ENCODE results near the gene TRAF3.

TRAF3 gene

DNA sequence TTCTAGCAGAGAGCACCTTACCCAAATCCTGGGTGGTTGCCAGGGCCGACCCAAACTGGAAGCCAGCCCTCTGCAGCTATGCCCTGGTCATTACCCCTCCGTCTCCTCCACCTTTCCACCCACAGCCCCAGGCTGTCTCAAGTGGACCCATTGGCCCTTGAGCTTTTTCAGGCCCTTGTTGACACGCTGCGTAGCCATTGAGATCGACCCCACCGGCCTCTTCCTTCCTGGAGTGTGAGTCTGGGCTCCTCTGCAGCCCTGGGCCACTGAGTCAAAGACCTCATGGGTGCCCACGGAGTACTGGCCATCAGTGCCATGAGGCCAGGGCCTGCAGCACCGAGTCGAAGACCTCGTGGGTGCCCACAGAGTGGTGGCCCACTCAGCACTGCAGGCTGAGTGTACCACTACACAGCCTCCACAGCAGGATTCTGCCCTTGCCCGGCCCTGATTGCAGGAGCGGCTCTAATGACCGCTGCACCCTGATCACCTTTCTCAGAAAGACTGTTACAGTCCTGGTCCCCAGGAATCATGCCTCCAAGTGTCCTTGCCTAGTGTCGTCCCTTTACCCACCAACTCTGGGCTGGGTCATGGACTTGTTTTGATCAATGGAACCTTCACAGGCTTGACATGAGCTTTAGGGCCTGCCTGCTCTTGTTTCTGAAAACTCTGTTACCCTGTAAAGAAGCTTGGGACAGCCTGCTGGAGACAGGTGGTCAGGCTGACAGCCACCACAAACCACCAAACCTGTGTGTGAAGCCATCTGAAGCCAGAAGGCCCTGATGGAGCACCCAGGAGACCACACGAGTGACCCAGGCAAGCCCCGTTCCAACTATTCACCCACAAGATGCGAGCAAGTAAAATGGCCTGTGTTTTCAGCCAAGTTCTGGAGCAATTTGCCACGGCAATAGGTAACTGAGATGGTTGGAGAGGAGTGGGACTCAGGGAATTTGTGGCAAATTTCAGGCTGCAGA lies 39.6 kb upstream of the TRAF3 start:
- Histone ChIP-seq H3K27ac (ENCODE audit: low read depth, low read length) (no peak overlapping the region), H3K36me3 (ENCODE audit: control insufficient read depth, insufficient read depth, low read length) (no peaks in the 10 kb centered on the region), H3K4me1 (ENCODE audit: control insufficient read depth, insufficient read depth, low read length) (no peaks in the 10 kb centered on the region)

DNA sequence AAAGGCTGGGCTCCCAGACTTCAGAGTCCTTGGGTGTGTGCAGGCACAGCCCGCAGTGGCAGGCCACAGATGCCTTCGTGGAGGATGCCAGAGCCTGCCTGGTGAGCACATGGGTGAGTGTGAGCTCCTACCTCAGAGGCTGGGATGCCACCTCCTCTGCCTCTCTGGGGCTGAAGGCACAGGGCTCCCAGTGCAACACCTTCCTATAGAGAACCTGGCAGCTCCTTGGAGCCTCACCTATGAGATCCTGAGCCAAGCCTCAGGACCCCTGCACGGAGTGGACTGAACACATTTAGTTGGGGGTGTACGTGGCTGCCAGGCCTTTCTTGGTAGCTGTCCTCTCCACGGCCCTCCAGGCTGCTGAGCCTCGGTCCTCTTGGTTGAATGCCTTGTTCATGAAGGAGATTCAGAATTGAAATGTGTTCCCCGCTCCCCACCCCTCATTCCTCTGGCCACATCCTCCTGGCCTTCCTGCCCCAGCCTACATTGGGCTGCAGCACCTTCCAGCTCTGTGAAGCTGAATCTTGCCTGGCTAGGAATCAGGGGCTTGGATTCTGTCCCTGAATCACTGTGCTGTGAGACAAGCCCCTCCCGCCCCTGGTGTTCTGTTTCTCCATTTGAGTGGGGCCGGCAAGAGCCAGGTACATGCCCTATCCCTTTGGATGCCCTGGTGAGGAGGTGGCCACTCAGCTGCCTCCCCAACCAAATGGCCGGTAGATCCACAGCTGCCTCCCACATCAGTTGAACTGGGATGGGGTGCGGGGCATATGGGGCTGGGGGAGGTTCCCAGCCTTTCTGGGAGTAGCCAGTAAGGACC lies 38.7 kb upstream of the TRAF3 start:
- Histone ChIP-seq H3K27ac (ENCODE audit: low read depth, low read length) (no peak overlapping the region), H3K4me1 (ENCODE audit: control insufficient read depth, insufficient read depth, low read length) (no peaks in the 10 kb centered on the region), H3K4me3 (ENCODE audit: low read length) (no peak overlapping the region), H3K36me3 (ENCODE audit: control insufficient read depth, insufficient read depth, low read length) (no peaks in the 10 kb centered on the region), H3K27me3 (ENCODE audit: control insufficient read depth, insufficient read depth, low read length) (no peaks in the 10 kb centered on the region), H3K9ac (ENCODE audit: low read length) (no peak overlapping the region)

More for the DNA sequence above, 39.6 kb upstream of the TRAF3 start:
- H3K4me3 ChIP-seq (ENCODE audit: low read length): no peak overlapping the region
- H3K27me3 ChIP-seq (ENCODE audit: control insufficient read depth, insufficient read depth, low read length): no peaks in the 10 kb centered on the region
- no peak overlapping the region for H3K9ac ChIP-seq (ENCODE audit: low read length)

DNA sequence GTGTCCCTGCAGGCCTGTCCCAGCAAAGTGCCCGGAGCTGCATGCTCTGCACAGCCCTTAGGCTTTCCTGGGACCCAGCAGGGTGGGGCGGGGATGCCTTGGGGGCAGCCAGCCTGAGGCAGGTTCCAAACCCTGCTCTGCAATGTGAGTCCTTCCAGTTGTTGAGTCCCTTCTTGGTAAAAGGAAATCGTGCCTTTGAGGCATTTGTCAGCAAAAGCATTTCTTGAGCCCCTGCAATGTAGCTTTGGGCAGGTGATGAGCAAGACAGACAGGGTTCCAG lies 38.1 kb upstream of the TRAF3 start:
- Histone ChIP-seq H3K4me3 (ENCODE audit: low read length) (no peak overlapping the region), H3K9ac (ENCODE audit: low read length) (no peak overlapping the region), H3K4me1 (ENCODE audit: control insufficient read depth, insufficient read depth, low read length) (no peaks in the 10 kb centered on the region), H3K27me3 (ENCODE audit: control insufficient read depth, insufficient read depth, low read length) (no peaks in the 10 kb centered on the region), H3K27ac (ENCODE audit: low read depth, low read length) (no peak overlapping the region), H3K36me3 (ENCODE audit: control insufficient read depth, insufficient read depth, low read length) (no peaks in the 10 kb centered on the region)

DNA sequence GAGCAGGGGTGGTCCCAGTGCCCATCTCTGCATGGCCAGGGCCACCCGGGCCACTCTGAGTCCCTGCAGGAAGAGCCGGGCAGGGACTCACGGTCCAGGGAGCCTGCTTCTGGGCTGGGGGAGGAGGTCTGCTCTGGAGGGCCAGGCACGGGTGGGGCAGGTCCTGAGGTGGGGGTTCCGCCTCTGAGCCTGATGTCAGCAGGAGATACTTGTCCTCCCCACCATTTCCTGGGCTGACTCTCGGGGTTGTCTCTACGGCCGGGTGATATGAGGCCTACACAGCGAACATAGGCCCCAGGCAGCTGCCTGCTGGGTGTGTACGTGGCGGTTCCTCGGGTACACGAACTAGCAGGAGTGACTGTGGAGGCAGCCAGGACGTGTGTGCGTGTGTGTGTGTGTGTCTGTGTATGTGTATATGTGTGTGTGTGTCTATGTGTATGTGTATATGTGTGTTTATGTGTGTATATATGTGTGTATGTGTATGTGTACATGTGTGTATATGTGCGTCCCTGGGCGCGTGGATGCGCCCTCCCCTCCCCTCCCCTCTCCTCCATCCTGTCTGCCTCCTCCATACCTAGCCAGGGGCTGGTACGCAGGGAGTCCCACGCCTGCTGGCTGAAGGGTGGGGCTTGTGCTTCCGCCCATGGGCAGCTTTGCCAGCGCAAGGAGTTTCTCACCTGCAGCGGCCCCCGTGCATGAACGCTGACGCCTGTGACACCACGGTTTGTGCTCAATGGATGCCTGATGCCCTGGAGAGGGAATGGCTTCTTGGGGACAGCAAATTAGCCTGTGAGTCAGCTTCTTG lies 30.4 kb upstream of the TRAF3 start:
- H3K36me3 ChIP-seq (ENCODE audit: control insufficient read depth, insufficient read depth, low read length): no peaks in the 10 kb centered on the region
- H3K4me3 ChIP-seq (ENCODE audit: low read length): no peak overlapping the region
- H3K27ac ChIP-seq (ENCODE audit: low read depth, low read length): no peak overlapping the region
- H3K4me1 ChIP-seq (ENCODE audit: control insufficient read depth, insufficient read depth, low read length): no peaks in the 10 kb centered on the region
- no peak overlapping the region for H3K9ac ChIP-seq (ENCODE audit: low read length)
- H3K27me3 ChIP-seq (ENCODE audit: control insufficient read depth, insufficient read depth, low read length): no peaks in the 10 kb centered on the region

DNA sequence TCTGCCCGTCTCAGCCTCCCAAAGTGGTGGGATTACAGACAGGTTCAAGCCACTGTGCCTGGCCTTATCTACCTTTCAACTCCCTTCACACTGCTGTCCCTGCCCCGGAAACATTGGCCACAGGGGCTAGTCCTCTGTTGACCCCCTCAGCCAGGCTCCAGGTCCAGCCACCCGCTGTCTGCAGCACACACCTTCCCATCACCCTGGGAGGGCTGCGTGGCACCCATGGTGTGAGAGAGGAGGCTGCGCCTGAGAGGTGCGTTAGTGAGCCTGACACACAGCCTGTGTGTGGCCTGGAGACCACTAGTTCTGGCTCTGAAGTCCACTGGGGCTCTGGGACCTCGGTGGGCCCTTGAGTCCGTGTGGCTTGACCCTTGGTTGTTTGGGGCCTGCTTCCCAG lies 28.4 kb upstream of the TRAF3 start:
- Histone ChIP-seq H3K4me1 (ENCODE audit: control insufficient read depth, insufficient read depth, low read length) (no peaks in the 10 kb centered on the region), H3K4me3 (ENCODE audit: low read length) (no peak overlapping the region)

DNA sequence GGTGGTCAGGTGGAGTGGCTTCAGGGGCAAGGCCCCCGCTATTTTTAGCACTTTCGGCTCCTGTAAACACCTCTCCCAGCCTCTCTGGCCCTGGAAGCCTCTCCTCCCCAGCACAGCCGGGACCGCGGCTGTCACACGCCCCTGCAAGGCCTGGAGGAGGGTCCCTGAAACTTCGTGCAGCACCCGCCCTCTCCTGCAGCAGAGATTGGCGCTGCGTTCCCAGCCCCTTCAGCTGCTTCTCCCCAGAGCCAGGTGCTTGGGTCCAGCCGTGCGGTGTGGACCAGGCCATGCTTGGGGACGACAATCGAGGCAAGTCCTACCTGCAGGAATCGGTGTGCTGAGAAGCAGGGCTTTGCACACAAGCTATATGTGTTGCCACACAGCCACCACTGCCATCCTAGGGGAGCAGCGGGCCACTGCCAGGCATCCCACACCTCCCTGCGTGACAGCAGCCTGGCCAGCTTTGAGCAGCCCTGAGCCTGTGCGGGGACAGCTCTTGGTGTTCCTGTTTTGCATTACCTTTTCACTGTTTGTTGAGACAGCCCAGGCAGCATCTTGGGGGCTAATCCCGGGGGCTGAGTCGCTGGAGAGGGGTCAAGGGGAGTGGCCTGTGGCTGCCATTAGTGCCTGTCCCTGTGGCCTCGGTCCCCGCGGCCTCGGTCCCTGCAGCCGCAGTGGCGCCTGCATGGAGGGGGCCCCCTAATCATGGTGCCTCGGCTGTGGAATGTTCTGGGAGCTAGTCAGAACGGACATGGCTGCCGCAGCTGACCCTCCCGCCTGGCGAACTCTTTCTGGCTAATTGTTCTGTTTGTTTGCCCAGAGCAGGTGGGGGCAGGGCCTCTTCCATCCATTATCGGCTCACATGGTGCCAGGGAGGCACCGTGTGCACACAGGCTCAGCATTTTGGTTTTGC lies 27.6 kb upstream of the TRAF3 start:
- Histone ChIP-seq H3K9ac (ENCODE audit: low read length) (no peak overlapping the region), H3K27ac (ENCODE audit: low read depth, low read length) (no peak overlapping the region), H3K4me1 (ENCODE audit: control insufficient read depth, insufficient read depth, low read length) (no peaks in the 10 kb centered on the region), H3K4me3 (ENCODE audit: low read length) (no peak overlapping the region), H3K36me3 (ENCODE audit: control insufficient read depth, insufficient read depth, low read length) (no peaks in the 10 kb centered on the region), H3K27me3 (ENCODE audit: control insufficient read depth, insufficient read depth, low read length) (no peaks in the 10 kb centered on the region)

More for the DNA sequence above, 28.4 kb upstream of the TRAF3 start:
- H3K27ac ChIP-seq (ENCODE audit: low read depth, low read length): no peak overlapping the region
- no peaks in the 10 kb centered on the region for H3K27me3 ChIP-seq (ENCODE audit: control insufficient read depth, insufficient read depth, low read length)
- no peak overlapping the region for H3K9ac ChIP-seq (ENCODE audit: low read length)
- no peaks in the 10 kb centered on the region for H3K36me3 ChIP-seq (ENCODE audit: control insufficient read depth, insufficient read depth, low read length)

DNA sequence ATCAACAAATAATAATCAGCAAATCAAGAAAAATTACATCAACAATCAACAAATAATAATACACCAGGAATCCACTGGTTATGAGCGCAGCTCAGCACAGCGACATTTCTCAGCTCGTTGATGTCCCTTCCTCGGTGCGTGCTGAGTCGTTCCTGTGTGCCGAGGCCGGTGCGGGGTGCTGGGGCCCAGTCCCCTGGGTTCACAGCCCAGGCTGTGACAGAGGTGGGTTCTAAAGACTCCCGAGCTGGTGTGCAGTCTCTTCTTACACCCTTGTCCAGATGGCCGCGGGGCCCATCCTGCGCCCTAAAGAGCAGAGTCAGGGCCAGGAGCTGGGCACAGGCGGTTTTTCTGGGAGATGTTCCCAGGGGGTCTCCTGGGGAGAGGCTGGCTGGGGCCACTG lies 26.9 kb upstream of the TRAF3 start:
- Histone ChIP-seq H3K27ac (ENCODE audit: low read depth, low read length) (no peak overlapping the region), H3K36me3 (ENCODE audit: control insufficient read depth, insufficient read depth, low read length) (no peaks in the 10 kb centered on the region)

DNA sequence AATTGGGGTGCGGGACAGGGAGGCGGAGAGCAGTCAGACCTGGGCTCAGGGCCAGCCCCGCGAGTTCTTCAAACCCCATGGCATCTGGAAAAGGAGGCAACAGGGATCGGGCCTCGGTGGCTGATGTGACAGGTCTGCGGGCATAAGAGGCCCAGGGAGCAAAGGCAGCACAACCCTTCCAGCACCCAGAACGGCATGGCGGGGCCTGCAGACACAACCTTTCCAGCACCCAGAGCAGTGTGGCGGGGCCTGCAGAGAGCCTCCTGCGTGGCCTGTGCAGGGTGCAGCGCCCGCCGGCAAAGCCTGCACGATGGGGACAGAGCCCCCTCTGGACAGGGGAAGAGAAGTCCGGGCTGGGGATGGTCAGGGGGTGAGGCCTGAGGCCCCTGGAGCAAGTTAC lies 26.2 kb upstream of the TRAF3 start:
- Histone ChIP-seq H3K27me3 (ENCODE audit: control insufficient read depth, insufficient read depth, low read length) (no peaks in the 10 kb centered on the region), H3K4me1 (ENCODE audit: control insufficient read depth, insufficient read depth, low read length) (no peaks in the 10 kb centered on the region), H3K9ac (ENCODE audit: low read length) (no peak overlapping the region), H3K4me3 (ENCODE audit: low read length) (no peak overlapping the region), H3K27ac (ENCODE audit: low read depth, low read length) (no peak overlapping the region), H3K36me3 (ENCODE audit: control insufficient read depth, insufficient read depth, low read length) (no peaks in the 10 kb centered on the region)

More for the DNA sequence above, 26.9 kb upstream of the TRAF3 start:
- no peaks in the 10 kb centered on the region for H3K4me1 ChIP-seq (ENCODE audit: control insufficient read depth, insufficient read depth, low read length)
- H3K9ac ChIP-seq (ENCODE audit: low read length): no peak overlapping the region
- no peak overlapping the region for H3K4me3 ChIP-seq (ENCODE audit: low read length)
- H3K27me3 ChIP-seq (ENCODE audit: control insufficient read depth, insufficient read depth, low read length): no peaks in the 10 kb centered on the region

DNA sequence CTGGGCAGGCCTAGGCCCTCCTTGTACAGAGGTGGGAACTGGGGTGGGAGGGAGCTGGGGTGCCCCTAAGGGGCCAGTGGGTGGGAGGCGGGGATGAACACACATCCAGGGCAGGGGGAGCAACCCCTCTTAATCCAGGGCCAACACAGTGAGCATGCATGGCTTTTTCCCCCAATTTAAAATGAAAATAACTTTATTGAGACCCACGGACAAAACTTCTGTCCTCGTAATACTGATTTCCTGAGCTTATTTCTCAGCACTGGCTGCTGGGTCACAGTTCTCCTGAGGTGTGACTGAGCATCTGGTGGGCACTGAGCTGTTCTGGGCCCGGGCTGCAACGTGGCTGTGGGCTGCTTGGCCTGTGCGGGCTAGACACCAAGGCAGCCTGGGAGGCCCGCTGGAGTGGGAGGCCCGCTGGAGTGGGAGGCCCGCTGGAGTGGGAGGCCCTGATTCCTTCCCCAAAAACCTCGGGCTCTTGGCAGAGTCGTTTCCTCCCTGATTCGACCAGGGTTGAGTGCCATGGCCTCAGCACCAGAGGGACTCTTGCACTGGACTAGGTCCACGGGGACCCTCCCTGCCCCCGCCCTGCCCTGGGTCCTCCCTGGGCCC lies 24.9 kb upstream of the TRAF3 start:
- no peak overlapping the region for H3K27ac ChIP-seq (ENCODE audit: low read depth, low read length)
- H3K4me1 ChIP-seq (ENCODE audit: control insufficient read depth, insufficient read depth, low read length): no peaks in the 10 kb centered on the region
- H3K4me3 ChIP-seq (ENCODE audit: low read length): no peak overlapping the region
- H3K9ac ChIP-seq (ENCODE audit: low read length): no peak overlapping the region
- H3K36me3 ChIP-seq (ENCODE audit: control insufficient read depth, insufficient read depth, low read length): no peaks in the 10 kb centered on the region
- H3K27me3 ChIP-seq (ENCODE audit: control insufficient read depth, insufficient read depth, low read length): no peaks in the 10 kb centered on the region

DNA sequence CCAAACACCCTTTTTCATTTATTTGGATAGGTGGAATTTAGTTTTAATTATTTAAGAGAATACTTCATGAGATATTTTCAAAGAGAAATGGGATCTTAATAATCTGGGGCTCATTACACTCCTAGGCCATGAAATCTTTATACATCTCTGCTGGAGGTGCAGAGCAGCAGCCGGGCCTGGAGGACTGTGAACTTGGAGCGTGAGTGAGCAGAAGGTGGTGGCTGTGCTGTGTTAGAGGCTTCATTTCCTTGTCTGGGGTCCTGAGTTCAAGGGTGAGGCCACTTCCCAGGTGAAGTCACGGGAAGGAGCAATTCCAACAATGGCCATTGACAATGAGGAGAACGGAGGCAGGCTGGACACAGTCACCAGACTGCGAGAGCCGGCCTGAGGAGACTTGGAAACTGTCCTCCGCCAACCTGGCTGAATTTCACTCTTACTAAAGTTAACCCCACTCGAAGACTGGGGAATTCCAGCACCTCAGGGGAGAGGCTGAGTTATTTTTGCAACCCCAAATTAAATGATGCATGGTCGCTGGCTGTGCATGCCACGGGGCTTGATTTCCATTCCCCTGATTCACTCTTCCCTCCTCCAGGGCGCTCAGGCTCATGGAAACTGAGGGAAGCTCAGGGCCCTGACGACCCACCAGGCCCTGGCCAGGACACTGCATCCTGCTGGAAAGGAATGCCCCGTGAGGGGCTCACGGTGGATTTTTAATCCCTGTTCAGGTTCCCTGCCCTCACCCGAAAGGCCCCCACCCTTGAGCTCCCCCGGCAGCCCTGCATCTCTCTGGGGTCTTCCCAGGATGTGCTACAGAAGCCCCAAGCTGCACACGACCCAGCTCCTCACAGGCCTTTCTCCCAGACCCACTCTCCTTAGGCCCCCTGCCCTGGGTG lies 22.6 kb upstream of the TRAF3 start:
- Histone ChIP-seq H3K36me3 (ENCODE audit: control insufficient read depth, insufficient read depth, low read length) (no peaks in the 10 kb centered on the region), H3K4me3 (ENCODE audit: low read length) (no peak overlapping the region), H3K27ac (ENCODE audit: low read depth, low read length) (no peak overlapping the region), H3K27me3 (ENCODE audit: control insufficient read depth, insufficient read depth, low read length) (no peaks in the 10 kb centered on the region), H3K4me1 (ENCODE audit: control insufficient read depth, insufficient read depth, low read length) (no peaks in the 10 kb centered on the region), H3K9ac (ENCODE audit: low read length) (no peak overlapping the region)

Measured in rectal smooth muscle tissue (tissue), 1 donor.